GM12878 (cell line): ENCODE results near the gene C9orf153. TPM values are rescaled to one million over a fixed set of nuclear protein-coding genes. Genes with fewer than 3 reads are reported as not detected.

Experiments
- ATAC-seq: fragments of 200-7000 bp; cut with Tn5 transposase; 3 replicates; pipeline ENCODE4 v1.9.1; 2020; ENCODE audit warnings: mild to moderate bottlenecking, moderate library complexity
- BruUV-seq: library from RNA; stranded (reverse); fragments of 400-500 nt; replicated peaks from 2 replicates; lab custom pipeline; 2021; lab: Mats Ljungman, UMichigan
- CTCF ChIA-PET: fragments of 300-600 bp; sonication (Branson Sonifier 250); formaldehyde crosslinking; extraction: SDS; loops from one replicate; lab custom pipeline; 2021; ENCODE audit warnings: inconsistent platforms; lab: Yijun Ruan, JAX
- POLR2A ChIA-PET: fragments of 350-600 bp; formaldehyde crosslinking; extraction: SDS; loops from one replicate; lab custom pipeline; 2021; ENCODE audit warnings: inconsistent platforms; lab: Charles Lee
- RAD21 ChIA-PET: fragments of 300-600 bp; sonication (Branson Sonifier 250); formaldehyde crosslinking; loops from one replicate; lab custom pipeline; 2023; ENCODE audit warnings: antibody characterized with exemption; ENCODE audit not compliant: unreplicated experiment; lab: Charles Lee
- SMC1A ChIA-PET: fragments of 300-600 bp; sonication (Branson Sonifier 250); formaldehyde crosslinking; loops from one replicate; lab custom pipeline; 2023; ENCODE audit not compliant: unreplicated experiment, uncharacterized antibody; lab: Charles Lee
- DNase-seq: peaks from one replicate; pipeline ENCODE4 v3.0.0-alpha.2; 2011; ENCODE audit warnings: low read depth, low spot score
- FAIRE-seq: peaks from 3 replicates; lab custom pipeline; 2011; peaks lifted over from hg19 to GRCh38; lab: Jason Lieb, UNC
- H2AFZ ChIP-seq: 2 replicates; pipeline ENCODE4 v1.6.0; 2011; ENCODE audit warnings: low read depth, low read length, control low read depth; ENCODE audit not compliant: control insufficient read depth
- H3K27ac ChIP-seq: 2 replicates; pipeline ENCODE4 v1.5.1; 2011; ENCODE audit warnings: control low read depth; ENCODE audit not compliant: control insufficient read depth, insufficient read depth
- H3K27me3 ChIP-seq, 2 experiments: replicated peaks in 1 of 2; 2 replicates each; pipeline versions ENCODE4 v1.6.0 to v1.6.1; 2011; ENCODE audit warnings: low read length in 1 of 2; ENCODE audit not compliant: control insufficient read depth in 2 of 2, insufficient read depth in 2 of 2
- H3K36me3 ChIP-seq, 2 experiments: 2 replicates each; pipeline ENCODE4 v1.5.1; 2011; ENCODE audit warnings: low read length in 1 of 2; ENCODE audit not compliant: control insufficient read depth in 2 of 2, insufficient read depth in 2 of 2
- H3K4me1 ChIP-seq: 2 replicates; pipeline ENCODE4 v1.6.1; 2011; ENCODE audit warnings: mild to moderate bottlenecking, low read length, moderate library complexity, mixed read lengths; ENCODE audit not compliant: control insufficient read depth, insufficient read depth
- H3K4me2 ChIP-seq: 2 replicates; pipeline ENCODE4 v1.6.0; 2011; ENCODE audit warnings: control low read depth; ENCODE audit not compliant: control insufficient read depth, insufficient read depth
- H3K4me3 ChIP-seq: fragments of 200-600 bp; sonication (generic); 2 replicates; pipeline ENCODE4 v1.5.1; 2016
- H3K79me2 ChIP-seq: 2 replicates; pipeline ENCODE4 v1.6.0; 2011; ENCODE audit warnings: low read length; ENCODE audit not compliant: control insufficient read depth, insufficient read depth
- H3K9ac ChIP-seq: 2 replicates; pipeline ENCODE4 v1.8.0; 2011; ENCODE audit warnings: low read length, control low read depth, mixed read lengths; ENCODE audit not compliant: control insufficient read depth, insufficient read depth
- H3K9me3 ChIP-seq: replicated peaks from 3 replicates; pipeline ENCODE4 v1.5.1; 2011; ENCODE audit warnings: mild to moderate bottlenecking, low read length; ENCODE audit not compliant: control insufficient read depth, insufficient read depth
- H4K20me1 ChIP-seq: 2 replicates; pipeline ENCODE4 v1.6.0; 2011; ENCODE audit not compliant: control insufficient read depth, insufficient read depth
- BHLHE40 ChIP-seq, 2 experiments: fragments of 450-650 bp in 1 of 2; IDR thresholded peaks; 2 replicates each; pipeline ENCODE4 v1.6.1; 2011 to 2017; ENCODE audit warnings: low read depth in 2 of 2, borderline replicate concordance in 1 of 2, improper control_type of control experiment in 1 of 2, low read length in 1 of 2, mild to moderate bottlenecking in 1 of 2
- CEBPB ChIP-seq, 2 experiments: fragments of 150-350 bp in 1 of 2; IDR thresholded peaks; 2 replicates each; pipeline ENCODE4 v1.6.1; 2012 to 2014; ENCODE audit warnings: low read depth in 2 of 2, low read length in 2 of 2, borderline replicate concordance in 1 of 2, inconsistent platforms in 1 of 2
- JUNB ChIP-seq: IDR thresholded peaks from 2 replicates; pipeline ENCODE4 v1.6.1; 2016; ENCODE audit warnings: antibody characterized with exemption, mild to moderate bottlenecking
- NFYA ChIP-seq: IDR thresholded peaks from 2 replicates; pipeline ENCODE4 v1.6.1; 2011; ENCODE audit warnings: low read depth, mild to moderate bottlenecking, low read length, improper control_type of control experiment, borderline replicate concordance
- SMAD1 ChIP-seq: fragments of 450-650 bp; IDR thresholded peaks from 2 replicates; pipeline ENCODE4 v1.6.1; 2018; ENCODE audit warnings: mild to moderate bottlenecking, low read depth; ENCODE audit not compliant: partially characterized antibody
- USF1 ChIP-seq: IDR thresholded peaks from 2 replicates; pipeline ENCODE4 v1.6.1; 2011; ENCODE audit warnings: borderline replicate concordance, low read depth, mild to moderate bottlenecking, moderate library complexity, mixed read lengths, low read length; ENCODE audit not compliant: insufficient read depth; ENCODE audit errors: extremely low read length
- USF2 ChIP-seq: IDR thresholded peaks from 2 replicates; pipeline ENCODE4 v1.6.1; 2011; ENCODE audit warnings: low read depth, low read length, improper control_type of control experiment, borderline replicate concordance
- WRNIP1 ChIP-seq: IDR thresholded peaks from 2 replicates; pipeline ENCODE4 v1.6.1; 2011; ENCODE audit warnings: low read depth, low read length, improper control_type of control experiment, borderline replicate concordance
- WGBS: methylation state at CpG from one replicate; pipeline ENCODE4 v1.1.6; 2016; ENCODE audit warnings: low lambda C conversion rate; ENCODE audit not compliant: insufficient replicate concordance, insufficient coverage; ENCODE audit errors: missing lambda C conversion rate; 5-methylcytosine and 5-hydroxymethylcytosine counted together
- in situ Hi-C: fragments of 300-500 bp; cut with MboI; formaldehyde crosslinking; loops from 9 replicates; pipeline ENCODE4 v1.14.3; 2018; ENCODE audit warnings: mixed read lengths
- intact Hi-C: fragments of 100-400 bp; cut with micrococcal nuclease; formaldehyde crosslinking; loops from one replicate; pipeline ENCODE4 v1.14.2; 2022; ENCODE audit not compliant: unreplicated experiment
- polyA plus RNA-seq, 11 experiments: library from polyadenylated mRNA; depleted of rRNA in 4 of 11; unstranded in 6 of 11; stranded (reverse) in 5 of 11; fragments of >200 nt; fragmentation: Nextera tagmentation in 4 of 11; fragmentation: Illumina TruSeq in 1 of 11; extraction: Ambion mirVana in 4 of 11; extraction: Trizol in 1 of 11; gene quantifications; 1 replicate in 1 of 11; 2 replicates in 10 of 11; pipeline versions ENCODE4 v1.2.1 to v1.2.3, GENCODE V29; 2011 to 2016; ENCODE audit warnings: inconsistent platforms in 2 of 11, missing spikeins in 2 of 11, low read depth in 1 of 11
- total RNA-seq, 4 experiments: library from RNA; depleted of rRNA in 3 of 4; stranded (reverse); fragments of >200 nt in 3 of 4; fragmentation: Illumina TruSeq in 1 of 4; extraction: Trizol in 1 of 4; gene quantifications; 2 replicates each; pipeline versions ENCODE4 v1.2.1 to v1.2.3, GENCODE V29; 2013 to 2021

C9orf153 gene
- total and polyA plus RNA-seq, 10 of the 15 experiments (the other 5 are each of a cell fraction or from before 2014, with no cell fraction given) = 0.03 to 1.2 (median 0.18) TPM; not detected in 1

- Histone ChIP-seq H3K4me1 (no peaks in the 10 kb centered on the region), H3K27me3 (no peaks in the 10 kb centered on the region), H3K36me3 (peaks cover 0 to 1% of the 10 kb centered on the region in 2 experiments; a peak in 2 of 4 replicates)
- intact Hi-C loops = no loop called here
- RAD21 ChIA-PET = interaction anchor here (0.7 kb wide), 1 partner anchor 62 kb away, joined by 3 read pairs; no protein-coding TSS in a partner anchor
- ATAC-seq (no peak), FAIRE-seq (no peak)
- TF ChIP-seq BHLHE40 (IDR thresholded peaks at IDR 0.05; ENCODE audit: borderline replicate concordance in 1 of 2, low read depth in 2 of 2, low read length in 1 of 2) (no peak), USF2 (no peak), NFYA (no peak), SMAD1 (no peak), USF1 (no peak), WRNIP1 (no peak), JUNB (no peak), CEBPB (IDR thresholded peaks at IDR 0.05; ENCODE audit: borderline replicate concordance in 1 of 2, low read depth in 2 of 2, low read length in 2 of 2) (no peak)
- TF ChIP-seq, all 136 proteins: peak for 0
- Histone ChIP-seq H2AFZ (no peak overlapping the region), H3K9ac (no peak overlapping the region), H3K4me2 (no peak overlapping the region), H3K27ac (no peak overlapping the region), H3K9me3 (no peaks in the 10 kb centered on the region), H4K20me1 (no peaks in the 10 kb centered on the region), H3K79me2 (no peaks in the 10 kb centered on the region), H3K4me3 (no peak overlapping the region)
- POLR2A ChIA-PET = no interaction called here
- CTCF ChIA-PET = interaction anchor here (1.0 to 2.6 kb wide), 3 partner anchors 10 to 62 kb away, joined by 3 to 8 read pairs (median 4); no protein-coding TSS in a partner anchor
- SMC1A ChIA-PET = interaction anchor here (0.9 to 1.3 kb wide), 2 partner anchors 10 to 11 kb away, joined by 3 to 4 read pairs; no protein-coding TSS in a partner anchor
- BruUV-seq = no TSS peak
- in situ Hi-C loops = no loop called here
- DNase-seq = no peak
- WGBS = 98% methylated on average over 6 of the region's 6 CpGs
Observed at GRCh38 chr9:86263876-86264275, 4.4 kb upstream of the C9orf153 start.
